GM12878 (cell line): ENCODE measurements around the gene TSR1. TPM values are rescaled to one million over a fixed set of nuclear protein-coding genes. Genes with fewer than 3 reads are reported as not detected.

Source experiments
- BCL3 ChIP-seq: IDR thresholded peaks from 2 replicates; pipeline ENCODE4 v1.6.1; 2011; ENCODE audit warnings: borderline replicate concordance, low read depth, mild to moderate bottlenecking, moderate library complexity, low read length; ENCODE audit not compliant: insufficient read depth, poor library complexity, severe bottlenecking
- CREB1 ChIP-seq: IDR thresholded peaks from 2 replicates; pipeline ENCODE4 v1.6.1; 2012; ENCODE audit warnings: low read depth, mild to moderate bottlenecking, inconsistent platforms
- CTCF ChIP-seq, 3 experiments: IDR thresholded peaks in 2 of 3; conservative IDR thresholded peaks in 1 of 3; 2 replicates each; pipeline ENCODE4 v1.5.1; 2011; ENCODE audit warnings: low read depth in 3 of 3, low read length in 3 of 3, mild to moderate bottlenecking in 3 of 3, control low read depth in 2 of 3, moderate library complexity in 2 of 3, inconsistent platforms in 1 of 3, mixed read lengths in 1 of 3; ENCODE audit not compliant: control insufficient read depth in 2 of 3, insufficient read depth in 1 of 3; ENCODE audit errors: extremely low read depth in 1 of 3
- EGR1 ChIP-seq, 2 experiments: IDR thresholded peaks; 1 replicate in 1 of 2; 2 replicates in 1 of 2; pipeline ENCODE4 v1.6.1; 2011 to 2012; ENCODE audit warnings: low read depth in 2 of 2, low read length in 2 of 2, borderline replicate concordance in 1 of 2, mild to moderate bottlenecking in 1 of 2, moderate library complexity in 1 of 2
- HSF1 ChIP-seq: fragments of 150-350 bp; IDR thresholded peaks from 2 replicates; pipeline ENCODE4 v1.6.1; 2014; ENCODE audit warnings: mild to moderate bottlenecking, low read depth, low read length
- KAT2A ChIP-seq: conservative IDR thresholded peaks from 2 replicates; pipeline ENCODE4 v1.6.1; 2011; ENCODE audit warnings: low read depth, low read length; ENCODE audit not compliant: control insufficient read depth
- NR2C2 ChIP-seq: IDR thresholded peaks from 2 replicates; pipeline ENCODE4 v1.6.1; 2011; ENCODE audit warnings: borderline replicate concordance, low read depth; ENCODE audit not compliant: control insufficient read depth, insufficient read length
- PKNOX1 ChIP-seq: fragments of 450-650 bp; IDR thresholded peaks from 2 replicates; pipeline ENCODE4 v1.6.1; 2016; ENCODE audit warnings: mild to moderate bottlenecking
- REST ChIP-seq: IDR thresholded peaks from 2 replicates; pipeline ENCODE4 v1.6.1; 2012; ENCODE audit warnings: mild to moderate bottlenecking, low read depth, low read length
- SMAD1 ChIP-seq: fragments of 450-650 bp; IDR thresholded peaks from 2 replicates; pipeline ENCODE4 v1.6.1; 2018; ENCODE audit warnings: mild to moderate bottlenecking, low read depth; ENCODE audit not compliant: partially characterized antibody
- SP1 ChIP-seq: IDR thresholded peaks from one replicate; pipeline ENCODE4 v1.6.1; 2011; ENCODE audit warnings: low read depth, low read length
- YY1 ChIP-seq: IDR thresholded peaks from 2 replicates; pipeline ENCODE4 v1.6.1; 2011; ENCODE audit warnings: low read depth, mild to moderate bottlenecking, low read length
- ZNF592 ChIP-seq: fragments of 450-650 bp; IDR thresholded peaks from 2 replicates; pipeline ENCODE4 v1.6.1; 2017; ENCODE audit warnings: mild to moderate bottlenecking, moderate library complexity
- polyA plus RNA-seq, 11 experiments: library from polyadenylated mRNA; depleted of rRNA in 4 of 11; unstranded in 6 of 11; stranded (reverse) in 5 of 11; fragments of >200 nt; fragmentation: Nextera tagmentation in 4 of 11; fragmentation: Illumina TruSeq in 1 of 11; extraction: Ambion mirVana in 4 of 11; extraction: Trizol in 1 of 11; gene quantifications; 1 replicate in 1 of 11; 2 replicates in 10 of 11; pipeline versions ENCODE4 v1.2.1 to v1.2.3, GENCODE V29; 2011 to 2016; ENCODE audit warnings: inconsistent platforms in 2 of 11, missing spikeins in 2 of 11, low read depth in 1 of 11
- total RNA-seq, 4 experiments: library from RNA; depleted of rRNA in 3 of 4; stranded (reverse); fragments of >200 nt in 3 of 4; fragmentation: Illumina TruSeq in 1 of 4; extraction: Trizol in 1 of 4; gene quantifications; 2 replicates each; pipeline versions ENCODE4 v1.2.1 to v1.2.3, GENCODE V29; 2013 to 2021

The TSR1 gene
- total and polyA plus RNA-seq, 10 of the 15 experiments (the other 5 are each of a cell fraction or from before 2014, with no cell fraction given) = 14.7 to 100 (median 46.9) TPM

- TF ChIP-seq BCL3 (peak; percentile 10), SP1 (peak; percentile 58), PKNOX1 (peak; percentile 45), KAT2A (no peak), CREB1 (peak; percentile 63), YY1 (peak; percentile 98), ZNF592 (0 out of 2 replicates have a peak, but pooled peaks have one; percentile 21), CTCF (IDR thresholded peaks at IDR 0.05 in 2 of 3, conservative IDR thresholded peaks at IDR 0.05 in 1 of 3; ENCODE audit: control insufficient read depth in 2 of 3, extremely low read depth in 1 of 3, insufficient read depth in 1 of 3, low read depth in 3 of 3, low read length in 3 of 3) (peak in 2 of 3 experiments; percentile 29 to 45; a peak in 2 of 6 replicates), SMAD1 (peak; percentile 46), EGR1 (IDR thresholded peaks at IDR 0.05; ENCODE audit: borderline replicate concordance in 1 of 2, low read depth in 2 of 2, low read length in 2 of 2) (0 out of 3 replicates have a peak, but pooled peaks of 1 of the 2 experiments have one; percentile 10), HSF1 (no peak), NR2C2 (peak; percentile 41), REST (0 out of 2 replicates have a peak, but pooled peaks have one; percentile 33)
Observed at GRCh38 chr17:2336215-2336851, at the start of gene TSR1 (continued).
